ENCODE data around the gene CFI.

- TF ChIP-seq CTCF (IDR thresholded peaks at IDR 0.05): no peak
- no peak for TF ChIP-seq POLR2A (IDR thresholded peaks at IDR 0.05)
Observed at GRCh38 chr4:109827672-109828071, 25.9 kb upstream of the CFI start, which contains the start of gene RRH.
